HepG2 (cell line): ENCODE measurements around the gene TBRG1. TPM values are rescaled to one million over a fixed set of nuclear protein-coding genes. Genes with fewer than 3 reads are reported as not detected.

Experiments used
- GRHL1 ChIP-seq: sonication (generic); formaldehyde crosslinking; conservative IDR thresholded peaks from 2 replicates; pipeline ENCODE4 v1.8.0; 2022; ENCODE audit warnings: missing genetic modification reagents
- HDAC6 ChIP-seq: fragments of 200-600 bp; sonication (generic); IDR thresholded peaks from 2 replicates; pipeline ENCODE4 v1.7.0; 2017; ENCODE audit warnings: mild to moderate bottlenecking, antibody characterized with exemption, low read length, low read depth
- IKZF5 ChIP-seq: IDR thresholded peaks from 2 replicates; pipeline ENCODE4 v1.6.1; 2018; ENCODE audit warnings: missing genetic modification reagents, mild to moderate bottlenecking, missing compliant biosample characterization
- LCORL ChIP-seq, 2 experiments: fragments of 450-650 bp in 1 of 2; sonication (generic) in 1 of 2; formaldehyde crosslinking in 1 of 2; IDR thresholded peaks; 2 replicates each; pipeline versions ENCODE4 v1.5.0 to v1.6.1; 2017 to 2020; ENCODE audit warnings: antibody characterized with exemption in 1 of 2, missing genetic modification reagents in 1 of 2
- MZF1 ChIP-seq: sonication (generic); formaldehyde crosslinking; IDR thresholded peaks from 2 replicates; pipeline ENCODE4 v1.8.1; 2023; ENCODE audit warnings: mild to moderate bottlenecking, missing genetic modification reagents, borderline replicate concordance
- NONO ChIP-seq, 2 experiments: fragments of 450-650 bp in 1 of 2; sonication (generic) in 1 of 2; formaldehyde crosslinking in 1 of 2; IDR thresholded peaks in 1 of 2; conservative IDR thresholded peaks in 1 of 2; 2 replicates each; pipeline versions ENCODE4 v1.6.1 to v1.8.0; 2017 to 2022; ENCODE audit warnings: mild to moderate bottlenecking in 1 of 2, missing genetic modification reagents in 1 of 2, moderate library complexity in 1 of 2
- PCBP1 ChIP-seq: fragments of 200-400 bp; formaldehyde crosslinking; IDR thresholded peaks from 2 replicates; pipeline ENCODE4 v1.6.1; 2017; ENCODE audit warnings: mild to moderate bottlenecking, low read depth, low read length, borderline replicate concordance
- SKI ChIP-seq: fragments of 450-650 bp; IDR thresholded peaks from one replicate; pipeline ENCODE4 v1.6.1; 2018; ENCODE audit warnings: mild to moderate bottlenecking; ENCODE audit not compliant: partially characterized antibody
- SMC3 ChIP-seq: IDR thresholded peaks from 2 replicates; pipeline ENCODE4 v1.6.1; 2011; ENCODE audit warnings: low read length, improper control_type of control experiment
- SRY ChIP-seq: sonication (generic); formaldehyde crosslinking; IDR thresholded peaks from 2 replicates; pipeline ENCODE4 v1.8.0; 2022; ENCODE audit warnings: mild to moderate bottlenecking, missing genetic modification reagents
- TCF12 ChIP-seq, 2 experiments: fragments of 450-650 bp in 1 of 2; sonication (generic) in 1 of 2; formaldehyde crosslinking in 1 of 2; IDR thresholded peaks; 2 replicates each; pipeline versions ENCODE4 v1.6.1 to v1.8.0; 2017 to 2022; ENCODE audit warnings: antibody characterized with exemption in 1 of 2, mild to moderate bottlenecking in 1 of 2, missing genetic modification reagents in 1 of 2, moderate library complexity in 1 of 2
- TEF ChIP-seq: sonication (generic); formaldehyde crosslinking; IDR thresholded peaks from 2 replicates; pipeline ENCODE4 v1.5.0; 2020; ENCODE audit warnings: missing genetic modification reagents
- TRAFD1 ChIP-seq: sonication (generic); formaldehyde crosslinking; IDR thresholded peaks from 2 replicates; pipeline ENCODE4 v1.5.1; 2020; ENCODE audit warnings: missing genetic modification reagents, mild to moderate bottlenecking, borderline replicate concordance
- ZC3H4 ChIP-seq: sonication (generic); formaldehyde crosslinking; IDR thresholded peaks from 2 replicates; pipeline ENCODE4 v1.4.0; 2020; ENCODE audit warnings: missing genetic modification reagents, borderline replicate concordance
- ZNF234 ChIP-seq: sonication (generic); formaldehyde crosslinking; conservative IDR thresholded peaks from 2 replicates; pipeline ENCODE4 v1.5.1; 2020; ENCODE audit warnings: mild to moderate bottlenecking, missing genetic modification reagents
- ZNF331 ChIP-seq: sonication (generic); formaldehyde crosslinking; IDR thresholded peaks from 2 replicates; pipeline ENCODE4 v1.4.0; 2020; ENCODE audit warnings: missing genetic modification reagents
- ZNF337 ChIP-seq: sonication (generic); formaldehyde crosslinking; IDR thresholded peaks from 2 replicates; pipeline ENCODE4 v1.5.1; 2020; ENCODE audit warnings: missing genetic modification reagents, low read depth, mild to moderate bottlenecking, borderline replicate concordance
- ZNF432 ChIP-seq: sonication (generic); formaldehyde crosslinking; IDR thresholded peaks from 2 replicates; pipeline ENCODE4 v1.5.0; 2020; ENCODE audit warnings: missing genetic modification reagents, mild to moderate bottlenecking, borderline replicate concordance
- ZNF749 ChIP-seq: sonication (generic); formaldehyde crosslinking; IDR thresholded peaks from 2 replicates; pipeline ENCODE4 v1.8.0; 2022; ENCODE audit warnings: mild to moderate bottlenecking, missing genetic modification reagents, moderate library complexity, borderline replicate concordance
- ZNF839 ChIP-seq: sonication (generic); formaldehyde crosslinking; IDR thresholded peaks from 2 replicates; pipeline ENCODE4 v1.4.0; 2020; ENCODE audit warnings: missing genetic modification reagents, mild to moderate bottlenecking, borderline replicate concordance
- polyA plus RNA-seq, 8 experiments: library from polyadenylated mRNA; depleted of rRNA in 3 of 8; stranded (reverse) in 7 of 8; unstranded in 1 of 8; fragments of >200 nt; fragmentation: Illumina TruSeq in 4 of 8; extraction: Trizol in 4 of 8; gene quantifications; 2 replicates each; pipeline versions ENCODE4 v1.2.1 to v1.2.3, GENCODE V29; 2011 to 2016; ENCODE audit warnings: low read depth in 4 of 8, missing spikeins in 1 of 8, mixed read lengths in 1 of 8; ENCODE audit not compliant: insufficient read depth in 1 of 8
- total RNA-seq, 5 experiments: library from RNA; depleted of rRNA; stranded (reverse); fragments of >200 nt; fragmentation: Illumina TruSeq; extraction: Trizol; gene quantifications; 2 replicates each; pipeline ENCODE4 v1.2.3, GENCODE V29; 2016; ENCODE audit warnings: low read depth in 1 of 5

The TBRG1 gene
- total and polyA plus RNA-seq, 2 of the 13 experiments (the other 11 are each of a cell fraction or from before 2014, with no cell fraction given), result 21.7 to 25.6 TPM

GRCh38 chr11:124622531-124623451, at the start of gene TBRG1 (continued):
- TF ChIP-seq LCORL (IDR thresholded peaks at IDR 0.05) (no peak), LCORL (CRISPR knock-in tag; IDR thresholded peaks at IDR 0.05) (peak; percentile 71; the same call in 1 of the 2 replicates), SMC3 (no peak), ZNF432 (no peak), ZNF839 (0 out of 2 replicates have a peak, but pooled peaks have one; percentile 53), NONO (IDR thresholded peaks at IDR 0.05) (no peak), NONO (CRISPR knock-in tag; conservative IDR thresholded peaks at IDR 0.05) (peak; percentile 83), MZF1 (no peak), GRHL1 (CRISPR knock-in tag) (no peak), TCF12 (IDR thresholded peaks at IDR 0.05) (no peak), TCF12 (CRISPR knock-in tag; IDR thresholded peaks at IDR 0.05) (0 out of 2 replicates have a peak, but pooled peaks have one; percentile 42), ZNF749 (no peak), HDAC6 (no peak), SKI (no peak), TRAFD1 (CRISPR knock-in tag) (no peak), ZNF331 (CRISPR knock-in tag) (peak; percentile 52; the same call in 1 of the 2 replicates), SRY (CRISPR knock-in tag) (peak; percentile 77), ZNF337 (CRISPR knock-in tag) (0 out of 2 replicates have a peak, but pooled peaks have one; percentile 25), ZC3H4 (no peak), TEF (CRISPR knock-in tag) (no peak), ZNF234 (CRISPR knock-in tag) (no peak), IKZF5 (CRISPR knock-in tag) (0 out of 2 replicates have a peak, but pooled peaks have one; percentile 67), PCBP1 (peak; percentile 91)
